Lung (tissue), 12 donors: ENCODE data around the gene AMN. TPM values are rescaled to one million over a fixed set of nuclear protein-coding genes. Genes with fewer than 3 reads are reported as not detected.

Source experiments
- ATAC-seq: fragments of 200-7000 bp; cut with Tn5 transposase; one replicate; pipeline ENCODE4 v1.9.1; 2020; ENCODE audit warnings: moderate number of reproducible peaks; ENCODE audit not compliant: insufficient read depth, low FRiP score
- DNase-seq, 3 donors: peaks; one replicate each; pipeline ENCODE4 v3.0.0-alpha.2; 2013 to 2017
- H3K27ac ChIP-seq, 2 donors: one replicate each; pipeline ENCODE4 v1.5.1; 2013; ENCODE audit warnings: mild to moderate bottlenecking in 2 of 2, moderate library complexity in 2 of 2, control low read depth in 1 of 2, inconsistent platforms in 1 of 2, low read depth in 1 of 2, low read length in 1 of 2
- H3K27me3 ChIP-seq, 3 donors: one replicate each; pipeline ENCODE4 v1.5.1; 2013; ENCODE audit warnings: low read length in 2 of 3; ENCODE audit not compliant: control insufficient read depth in 3 of 3, insufficient read depth in 3 of 3
- H3K36me3 ChIP-seq, 4 donors: one replicate each; pipeline ENCODE4 v1.5.1; 2013; ENCODE audit warnings: low read length in 4 of 4, mild to moderate bottlenecking in 1 of 4, moderate library complexity in 1 of 4; ENCODE audit not compliant: control insufficient read depth in 4 of 4, insufficient read depth in 4 of 4
- H3K4me1 ChIP-seq, 5 donors: one replicate each; pipeline ENCODE4 v1.5.1; 2013; ENCODE audit warnings: low read length in 5 of 5, mild to moderate bottlenecking in 2 of 5, moderate library complexity in 1 of 5; ENCODE audit not compliant: control insufficient read depth in 5 of 5, insufficient read depth in 5 of 5
- H3K4me3 ChIP-seq: one replicate; pipeline ENCODE4 v1.5.1; 2013; ENCODE audit warnings: mild to moderate bottlenecking, control low read depth, moderate library complexity
- H3K9ac ChIP-seq, 2 donors: one replicate each; pipeline ENCODE4 v1.5.1; 2013; ENCODE audit warnings: low read length in 2 of 2, control low read depth in 1 of 2; ENCODE audit not compliant: insufficient read depth in 1 of 2
- H3K9me3 ChIP-seq, 4 donors: one replicate each; pipeline ENCODE4 v1.5.1; 2013; ENCODE audit warnings: low read length in 3 of 4, mild to moderate bottlenecking in 1 of 4, moderate library complexity in 1 of 4; ENCODE audit not compliant: control insufficient read depth in 4 of 4, insufficient read depth in 3 of 4
- CTCF ChIP-seq: IDR thresholded peaks from 2 replicates; pipeline ENCODE4 v1.5.1; 2012; ENCODE audit warnings: mild to moderate bottlenecking; ENCODE audit errors: control extremely low read depth, extremely low read depth
- WGBS, 2 donors: extraction: QIAGEN DNeasy Blood & Tissue Kit; methylation state at CpG; one replicate each; pipeline ENCODE4 v1.1.7; 2013; 5-methylcytosine and 5-hydroxymethylcytosine counted together
- polyA plus RNA-seq, 2 donors: library from polyadenylated mRNA; stranded (reverse); fragments of 200-250 nt; gene quantifications; one replicate each; pipeline ENCODE4 v1.2.1, GENCODE V29; 2013
- total RNA-seq, 2 donors: library from RNA; depleted of rRNA in 1 of 2; stranded (reverse); fragments of >200 nt in 1 of 2; gene quantifications; one replicate each; pipeline ENCODE4 v1.2.1, GENCODE V29; 2014 to 2021
- donor health status: control.
- donor health status: control.
- donor health status: Bipolar disorder and iron deficiency.
- donor health status: healthy.
- donor health status: DM: yes; HTN: yes; CAD: no.

AMN gene
- total and polyA plus RNA-seq, 4 donors, result 0.94 to 24.7 (median 12.6) TPM

DNA sequence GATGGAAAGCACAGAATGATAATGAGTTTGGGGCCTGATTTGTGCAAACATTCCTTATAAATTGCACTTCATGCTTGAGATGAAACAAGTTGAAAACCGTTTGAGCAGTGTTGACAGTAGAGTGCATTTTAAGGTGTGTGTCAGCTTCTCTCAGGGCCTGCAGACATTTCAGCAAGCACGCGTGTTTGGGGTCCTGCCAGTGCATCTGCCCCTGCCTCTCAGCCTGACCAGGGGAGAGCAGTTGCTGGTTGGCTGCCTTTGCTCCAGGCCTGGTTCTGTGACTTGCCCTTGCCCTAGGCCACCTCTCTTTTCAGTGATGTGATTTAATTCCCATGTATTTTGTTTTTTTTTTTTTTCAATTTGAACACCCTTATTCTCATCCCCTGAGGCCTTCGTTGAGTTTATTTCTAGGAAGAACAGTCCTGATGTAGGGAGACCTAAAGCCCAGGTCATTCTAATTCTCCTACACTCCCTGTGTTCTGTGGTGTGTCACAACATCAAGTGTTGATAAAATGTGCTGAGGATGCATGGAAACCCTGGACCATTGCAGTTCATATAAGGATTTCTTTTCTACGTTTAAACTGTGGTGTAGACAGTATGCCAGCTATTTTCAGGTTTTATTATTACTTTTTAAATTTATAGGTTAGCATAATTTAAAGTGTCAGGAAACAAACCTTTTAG is 40.1 kb upstream of the AMN start:
- Histone ChIP-seq H3K36me3 (peaks cover 0 to 18% (median 4%) of the 10 kb centered on the region in 4 donors), H3K4me1 (peaks cover 0 to 2% (median 0%) of the 10 kb centered on the region in 5 donors), H3K4me3 (no peak overlapping the region), H3K27me3 (no peaks in the 10 kb centered on the region), H3K27ac (no peak overlapping the region), H3K9ac (no peak overlapping the region), H3K9me3 (no peaks in the 10 kb centered on the region)
- 71 to 82% methylated on average over 5 of the region's 5 CpGs for WGBS, 2 donors
- TF ChIP-seq CTCF, result no peak
- DNase-seq (no peak), ATAC-seq (no peak)

- no peak for TF ChIP-seq CTCF
- ATAC-seq (no peak), DNase-seq (no peak)
- no peak overlapping the region for H3K27ac ChIP-seq
- no peaks in the 10 kb centered on the region for H3K9me3 ChIP-seq
- 93 to 95% methylated on average over 5 of the region's 5 CpGs for WGBS, 2 donors
- no peaks in the 10 kb centered on the region for H3K27me3 ChIP-seq
- H3K9ac ChIP-seq, result no peak overlapping the region
- H3K36me3 ChIP-seq, result peaks cover 0 to 16% (median 3%) of the 10 kb centered on the region in 4 donors
- peaks cover 0 to 2% (median 0%) of the 10 kb centered on the region in 5 donors for H3K4me1 ChIP-seq
- no peak overlapping the region for H3K4me3 ChIP-seq
These were observed 39.3 kb upstream of the AMN start for GRCh38 chr14:102883089-102883541.

GRCh38 chr14:102883554-102883953 is 38.9 kb upstream of the AMN start:
- Histone ChIP-seq H3K4me3 (no peak overlapping the region), H3K27ac (no peak overlapping the region), H3K27me3 (no peaks in the 10 kb centered on the region), H3K4me1 (peaks cover 0 to 2% (median 0%) of the 10 kb centered on the region in 5 donors), H3K36me3 (peaks cover 0 to 17% (median 3%) of the 10 kb centered on the region in 4 donors), H3K9me3 (no peaks in the 10 kb centered on the region), H3K9ac (no peak overlapping the region)
- DNase-seq (no peak), ATAC-seq (no peak)
- WGBS, 2 donors, result 96 to 99% methylated on average over 14 of the region's 14 CpGs
- TF ChIP-seq CTCF, result no peak
